Loucy (cell line): ENCODE data around the gene MZF1.

ENCODE experiments used
- EZH2phosphoT487 ChIP-seq: fragments of 200-600 bp; IDR thresholded peaks from 2 replicates; pipeline ENCODE4 v1.6.1; 2018; ENCODE audit warnings: antibody characterized with exemption, mild to moderate bottlenecking, moderate library complexity, borderline replicate concordance
- TF ChIP-seq, protein P1 (sequence below): fragments of 200-600 bp; sonication (generic); conservative IDR thresholded peaks from 2 replicates; pipeline ENCODE4 v1.5.1; 2014; ENCODE audit warnings: mild to moderate bottlenecking, antibody characterized with exemption, low read length

GRCh38 chr19:58546019-58546530 is 27.1 kb downstream of the MZF1 start:
- TF ChIP-seq, protein P1, sequence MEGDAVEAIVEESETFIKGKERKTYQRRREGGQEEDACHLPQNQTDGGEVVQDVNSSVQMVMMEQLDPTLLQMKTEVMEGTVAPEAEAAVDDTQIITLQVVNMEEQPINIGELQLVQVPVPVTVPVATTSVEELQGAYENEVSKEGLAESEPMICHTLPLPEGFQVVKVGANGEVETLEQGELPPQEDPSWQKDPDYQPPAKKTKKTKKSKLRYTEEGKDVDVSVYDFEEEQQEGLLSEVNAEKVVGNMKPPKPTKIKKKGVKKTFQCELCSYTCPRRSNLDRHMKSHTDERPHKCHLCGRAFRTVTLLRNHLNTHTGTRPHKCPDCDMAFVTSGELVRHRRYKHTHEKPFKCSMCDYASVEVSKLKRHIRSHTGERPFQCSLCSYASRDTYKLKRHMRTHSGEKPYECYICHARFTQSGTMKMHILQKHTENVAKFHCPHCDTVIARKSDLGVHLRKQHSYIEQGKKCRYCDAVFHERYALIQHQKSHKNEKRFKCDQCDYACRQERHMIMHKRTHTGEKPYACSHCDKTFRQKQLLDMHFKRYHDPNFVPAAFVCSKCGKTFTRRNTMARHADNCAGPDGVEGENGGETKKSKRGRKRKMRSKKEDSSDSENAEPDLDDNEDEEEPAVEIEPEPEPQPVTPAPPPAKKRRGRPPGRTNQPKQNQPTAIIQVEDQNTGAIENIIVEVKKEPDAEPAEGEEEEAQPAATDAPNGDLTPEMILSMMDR: no peak
- no peak for TF ChIP-seq EZH2phosphoT487
